HCT116 (cell line): Measurements from ENCODE around the gene ALPP. TPM values are rescaled to one million over a fixed set of nuclear protein-coding genes. Genes with fewer than 3 reads are reported as not detected.

Experiments
- total RNA-seq: library from RNA; stranded (reverse); gene quantifications from one replicate; pipeline ENCODE4 v1.2.1, GENCODE V29; 2021; ENCODE audit not compliant: unreplicated experiment

Gene ALPP
- total RNA-seq, 1 experiment from 2014 or later = 0.34 TPM

Other genes with a start within 250 kb of the ALPP start
- gene ALPG, start 28.1 kb downstream of the ALPP start, total RNA-seq = 0.10 TPM
- not detected for gene ALPI, start 77.4 kb downstream of the ALPP start, total RNA-seq
- not detected for gene ECEL1, start 109.1 kb downstream of the ALPP start, total RNA-seq
- gene PRSS56, start 141.6 kb downstream of the ALPP start, total RNA-seq = not detected
- not detected for gene CHRND, start 147.4 kb downstream of the ALPP start, total RNA-seq
- gene CHRNG, start 160.9 kb downstream of the ALPP start, total RNA-seq = not detected
- 6.0 TPM for gene TIGD1, start 171.8 kb downstream of the ALPP start, total RNA-seq
- gene EIF4E2, start 171.9 kb downstream of the ALPP start, total RNA-seq = 58.6 TPM